Iris pigment epithelial cell (primary cell): ENCODE data around the gene LGALS8.

Experiments used
- DNase-seq: peaks from one replicate; pipeline ENCODE4 v3.0.0-alpha.2; 2011; ENCODE audit warnings: low read depth

LGALS8 gene

DNA sequence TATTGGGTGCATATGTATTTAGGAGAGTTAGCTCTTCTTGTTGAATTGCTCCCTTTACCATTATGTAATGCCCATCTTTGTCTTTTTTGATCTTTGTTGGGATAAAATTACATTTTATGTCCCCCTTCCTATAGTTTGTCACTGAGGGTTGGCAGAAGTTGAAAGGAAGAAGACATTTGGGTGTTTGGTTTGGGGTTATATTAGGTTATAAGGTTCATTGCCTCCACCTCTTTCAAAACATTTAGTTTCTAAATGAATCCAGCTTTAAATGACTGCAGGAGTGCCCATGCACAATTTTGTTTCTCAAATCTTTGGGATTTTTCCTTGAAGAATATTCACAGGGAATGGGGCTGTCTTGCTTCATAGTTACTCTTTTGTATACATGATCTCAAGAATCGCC, 14.6 kb upstream of the LGALS8 start:
- DNase-seq: no peak

DNA sequence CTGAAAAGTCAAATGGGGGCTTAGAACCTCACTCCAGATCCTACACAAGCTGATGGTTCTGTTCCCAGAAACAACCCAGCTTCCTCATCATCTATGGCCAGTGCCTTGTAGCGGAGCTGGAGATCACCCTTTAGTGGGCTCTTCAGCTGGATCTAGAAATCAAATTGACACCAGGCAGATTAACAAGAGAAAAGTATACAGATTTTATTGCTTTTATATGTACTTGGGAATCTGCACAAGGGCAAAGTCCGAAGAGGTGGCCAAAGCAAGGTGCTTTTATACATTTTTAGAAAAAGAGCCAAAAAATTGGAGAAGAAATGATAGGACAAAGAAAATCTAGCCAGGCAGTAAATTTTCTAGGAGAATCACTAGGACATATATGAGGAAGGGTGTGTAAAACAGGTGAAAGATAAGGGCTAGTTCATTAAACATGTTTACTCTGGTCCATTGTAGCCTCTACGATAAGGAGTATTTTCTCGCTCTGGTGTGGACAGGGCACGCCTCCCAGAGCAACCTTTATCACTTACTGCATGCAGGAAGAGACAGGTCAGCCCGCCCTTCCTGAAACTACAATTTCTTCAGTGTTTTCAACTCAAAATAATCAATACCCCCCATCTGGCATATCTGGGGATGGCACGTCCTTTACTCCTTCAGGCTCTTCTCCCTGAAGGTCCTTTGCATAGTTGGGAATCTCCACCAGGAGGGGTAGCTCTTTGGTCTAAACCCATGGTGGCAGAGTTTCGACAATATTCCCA, 14.0 kb upstream of the LGALS8 start:
- no peak for DNase-seq

DNA sequence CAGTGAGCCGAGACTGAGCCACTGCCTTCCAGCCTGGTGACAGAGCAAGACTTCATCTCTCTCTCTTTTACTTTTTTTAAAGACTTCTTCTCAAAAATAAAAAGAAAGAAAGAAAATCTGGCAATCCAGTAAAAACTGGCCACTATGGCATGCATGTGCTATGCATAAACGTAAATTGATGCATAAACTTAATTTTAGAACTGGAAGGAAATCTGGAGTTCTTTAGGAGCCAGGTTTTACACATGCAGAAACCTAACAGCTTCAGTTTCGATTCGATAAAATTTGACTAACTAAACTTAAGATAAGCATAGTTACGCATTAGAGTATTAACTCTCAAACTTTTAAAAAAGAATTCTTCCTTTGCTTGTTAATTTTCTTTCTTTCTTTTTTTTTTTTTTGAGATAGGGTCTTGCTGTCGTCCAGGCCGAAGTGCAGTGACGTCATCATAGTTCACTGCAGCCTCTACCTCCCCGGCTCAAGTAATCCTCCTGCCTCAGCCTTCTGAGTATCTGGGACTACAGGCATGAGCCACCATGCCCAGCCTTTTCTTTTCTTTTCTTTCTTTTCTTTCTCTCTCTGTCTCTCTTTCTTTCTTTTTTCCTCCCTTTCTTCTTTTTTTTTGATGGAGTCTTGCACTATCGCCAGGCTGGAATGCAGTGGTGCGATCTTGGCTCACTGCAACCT, 11.9 kb upstream of the LGALS8 start:
- no peak for DNase-seq

DNA sequence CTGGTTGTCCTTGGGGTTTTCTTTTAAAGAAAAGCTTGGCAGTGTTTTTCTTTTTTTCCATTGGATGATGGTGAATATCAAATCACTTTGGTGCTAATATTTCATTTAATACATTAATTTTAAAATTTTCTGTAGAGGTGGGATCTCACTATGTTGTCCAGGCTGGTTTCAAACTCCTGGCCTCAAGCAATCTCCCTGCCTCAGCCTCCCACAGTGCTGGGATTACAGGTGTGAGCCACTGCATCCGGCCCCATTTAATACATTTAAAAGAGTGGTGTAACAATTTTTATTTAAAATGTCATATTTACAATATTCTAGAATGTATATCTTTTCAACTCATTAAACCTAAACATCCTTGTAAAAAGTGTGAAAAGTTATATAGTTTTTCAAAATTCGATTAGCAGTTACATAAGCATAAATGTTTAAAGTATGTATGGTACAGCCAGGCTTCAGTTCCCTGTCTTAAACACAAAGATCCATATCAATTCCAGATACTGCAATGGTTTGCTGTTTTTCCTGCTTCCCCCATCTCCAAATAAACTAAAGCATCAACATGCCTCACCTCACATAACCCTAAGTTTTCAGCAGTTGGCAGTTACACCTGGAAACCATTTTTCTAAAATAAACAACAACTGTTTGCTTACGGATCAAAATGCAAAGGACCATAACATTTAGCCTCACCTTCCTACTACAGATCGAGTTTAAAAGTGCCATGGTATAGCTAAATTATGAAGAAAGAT, 8.9 kb upstream of the LGALS8 start:
- no peak for DNase-seq

DNA sequence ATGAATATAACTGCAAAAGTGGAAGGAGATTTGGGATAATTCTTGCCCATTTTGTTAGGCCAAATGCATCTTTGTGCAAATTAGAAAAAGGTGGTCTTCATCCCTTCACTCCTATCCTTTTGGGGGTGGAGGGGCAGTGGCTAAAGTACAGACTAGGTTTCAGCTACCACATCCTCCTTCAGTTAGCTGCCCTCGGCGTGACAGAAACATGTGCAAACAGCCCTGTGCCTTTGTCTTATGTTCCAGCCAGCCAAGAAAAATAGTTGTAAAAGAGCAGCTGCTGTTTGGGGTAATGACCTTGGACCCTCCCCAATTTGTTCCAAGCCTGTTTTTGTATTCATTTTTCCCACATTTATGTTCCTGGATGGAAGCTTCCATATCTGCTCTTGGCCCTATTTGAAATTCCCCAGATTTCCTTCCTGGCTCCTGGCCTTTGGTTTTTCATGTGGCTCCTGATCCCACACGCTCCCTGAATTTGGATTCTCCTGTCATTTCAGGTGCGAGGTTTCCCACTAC, 8.3 kb upstream of the LGALS8 start:
- no peak for DNase-seq

DNA sequence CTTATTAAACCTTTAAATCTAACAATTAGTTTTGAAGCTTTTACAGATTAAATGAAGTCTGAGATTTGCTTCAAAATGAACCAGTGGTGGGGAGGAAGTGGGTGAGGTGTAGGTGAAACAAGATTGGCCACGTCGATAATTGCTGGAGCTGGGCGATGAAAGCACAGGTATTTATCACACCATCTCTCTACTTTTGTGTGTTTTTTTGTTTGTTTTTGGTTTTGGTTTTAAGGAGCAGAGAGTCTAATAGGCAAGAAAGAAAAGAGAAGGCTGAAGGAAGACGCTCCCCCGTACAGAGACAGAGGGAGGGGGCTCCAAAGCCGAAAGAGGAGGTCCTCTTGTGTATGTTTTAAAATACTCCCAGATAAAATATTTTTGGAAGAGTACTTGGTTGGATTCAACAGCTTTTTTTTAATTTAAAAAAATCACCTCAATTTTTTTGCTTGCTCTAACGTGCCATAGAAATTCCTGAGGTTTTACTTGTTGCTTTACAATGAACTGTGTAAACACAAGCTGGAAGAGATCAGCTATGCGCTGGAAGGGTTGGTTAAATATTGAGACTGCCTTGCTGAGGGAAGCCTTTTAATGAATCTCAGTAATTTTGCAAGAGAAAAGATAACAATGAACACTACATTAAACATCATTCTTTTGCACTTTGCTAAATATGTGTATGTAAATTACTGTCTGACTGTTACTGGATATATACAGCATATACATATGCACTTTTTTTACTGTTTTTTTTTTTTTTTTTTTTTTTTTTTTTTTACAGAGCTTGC, 6.7 kb upstream of the LGALS8 start:
- DNase-seq: peak; percentile 89

DNA sequence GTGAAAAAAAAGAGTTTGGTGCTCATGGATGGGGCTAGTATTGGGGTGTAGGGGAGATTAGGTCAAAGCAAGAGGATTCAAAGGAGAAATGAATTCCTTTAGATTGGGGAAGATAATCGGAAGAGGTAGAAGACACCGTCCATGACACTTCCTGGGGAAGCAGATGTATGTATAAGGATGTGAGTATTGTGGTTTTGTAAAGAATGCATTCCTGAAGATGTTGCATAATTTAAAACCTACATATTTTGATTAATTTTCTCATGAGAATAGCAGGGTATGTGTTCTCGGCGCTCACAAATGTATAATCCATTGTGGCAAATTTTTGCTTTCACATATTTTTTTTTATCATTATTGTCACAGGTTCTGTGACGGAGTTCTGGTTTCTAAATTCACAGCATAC, 5.5 kb upstream of the LGALS8 start:
- DNase-seq: peak; percentile 60

DNA sequence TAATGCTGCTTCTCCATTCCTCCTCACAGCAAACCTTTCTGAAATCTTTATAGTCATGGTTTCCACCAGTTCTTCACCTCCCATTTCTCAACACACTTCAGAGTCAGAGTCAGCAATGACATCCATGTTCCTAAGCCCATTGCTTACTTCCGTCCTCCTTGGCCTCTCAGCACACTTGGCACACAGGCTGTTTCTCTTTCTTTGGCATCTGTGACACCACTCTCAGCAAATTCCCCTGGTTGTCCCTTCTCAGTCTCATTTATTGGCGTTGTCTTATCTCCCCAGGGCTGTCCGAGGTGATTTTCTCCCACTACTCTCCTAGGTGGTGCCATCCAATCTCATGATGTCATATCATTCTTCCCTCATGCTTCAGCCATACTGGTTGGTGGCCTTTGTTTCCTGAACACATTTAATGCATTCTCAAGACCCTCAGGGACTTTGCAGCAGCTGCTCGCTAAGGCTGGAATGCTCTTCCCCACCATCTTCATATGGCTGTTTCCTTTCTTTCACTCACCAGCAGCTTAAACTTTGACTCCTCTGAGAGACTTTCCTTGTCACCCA, 3.3 kb upstream of the LGALS8 start:
- no peak for DNase-seq

DNA sequence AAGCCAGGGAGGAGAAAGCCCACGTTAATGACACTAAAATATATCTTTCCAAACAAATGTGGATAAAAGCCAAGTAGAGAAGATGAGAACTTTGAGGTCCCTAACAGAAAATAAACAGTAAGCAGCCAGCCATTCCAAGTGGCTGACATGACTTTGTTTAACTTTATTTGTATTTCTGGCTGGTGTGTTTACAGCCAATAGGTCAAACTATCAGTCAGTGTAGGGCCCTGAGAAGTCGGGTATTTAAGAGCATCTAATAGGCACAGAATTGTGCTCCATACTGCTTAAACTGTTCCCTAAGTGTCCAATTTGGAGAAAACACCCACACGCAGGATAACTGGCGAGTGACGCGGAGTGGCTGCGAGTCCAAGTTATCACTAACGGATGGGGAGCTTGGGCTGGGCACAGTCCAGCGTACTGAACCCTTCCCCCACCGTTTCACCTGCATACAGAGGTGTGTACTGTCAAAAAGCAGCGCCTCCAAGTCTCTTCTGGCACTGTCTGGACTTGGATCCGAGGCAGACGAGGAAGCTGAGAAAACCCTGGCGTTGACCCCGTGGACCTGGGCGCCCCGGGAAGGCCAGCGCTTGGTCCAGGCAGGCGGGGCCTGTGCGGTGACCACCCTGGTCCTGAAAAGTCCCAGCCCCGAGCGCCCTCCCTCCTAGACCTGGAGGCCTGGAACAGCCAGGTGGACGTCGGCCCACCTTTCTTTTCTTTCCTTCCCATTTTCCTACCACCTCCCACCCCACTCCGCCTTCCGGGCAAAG, 662 bp upstream of the LGALS8 start:
- DNase-seq: no peak

DNA sequence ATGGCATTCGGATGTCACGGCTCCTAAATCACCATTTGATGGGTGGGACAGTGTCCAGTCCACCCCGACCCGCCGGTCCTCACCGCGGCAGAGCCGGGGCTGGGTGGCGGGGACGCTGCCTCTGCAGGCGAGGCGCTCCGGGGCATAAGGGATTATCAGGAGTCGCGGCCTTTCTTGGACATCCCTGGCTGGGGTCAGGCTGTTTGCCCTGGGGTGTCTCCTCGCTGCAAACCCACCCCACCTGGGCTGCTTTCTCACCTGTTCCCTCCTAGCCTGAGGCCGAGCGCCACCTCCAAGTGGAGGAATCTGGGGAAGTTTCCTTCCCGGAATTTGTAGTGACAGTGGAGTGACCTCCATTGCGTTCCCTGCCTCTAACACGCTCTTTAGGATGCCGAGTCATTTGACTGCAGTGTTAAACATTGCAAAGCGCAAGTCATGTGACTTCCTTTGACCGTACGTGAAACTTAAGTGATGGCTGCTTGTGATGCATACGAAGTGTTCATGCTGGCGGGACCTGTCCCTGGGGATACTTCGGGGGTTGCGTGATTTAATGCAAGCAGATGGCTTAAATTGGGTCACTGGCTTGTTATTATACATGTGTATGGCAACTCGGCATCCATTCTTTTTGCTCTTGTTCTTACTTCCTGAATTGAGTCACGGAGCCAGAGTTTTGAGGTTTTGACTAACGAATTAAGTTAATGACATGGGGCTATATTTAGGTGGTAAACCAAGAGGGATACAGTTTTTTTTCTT, 536 bp downstream of the LGALS8 start:
- peak; percentile 86 for DNase-seq

DNA sequence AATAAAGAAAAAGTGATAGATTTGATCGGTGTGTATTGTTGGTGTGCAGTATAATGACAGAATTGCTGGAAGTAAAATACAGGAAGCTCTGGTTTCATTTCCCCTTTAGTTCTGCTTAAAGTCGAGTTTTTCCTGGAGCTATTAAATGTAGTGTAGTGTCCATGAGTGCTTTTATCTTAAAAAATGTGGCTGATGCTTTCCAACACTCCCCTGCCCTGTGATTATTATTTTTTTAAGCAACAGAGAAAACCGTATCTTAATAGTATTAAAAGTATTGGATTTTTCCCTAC, 1.1 kb downstream of the LGALS8 start:
- no peak for DNase-seq

DNA sequence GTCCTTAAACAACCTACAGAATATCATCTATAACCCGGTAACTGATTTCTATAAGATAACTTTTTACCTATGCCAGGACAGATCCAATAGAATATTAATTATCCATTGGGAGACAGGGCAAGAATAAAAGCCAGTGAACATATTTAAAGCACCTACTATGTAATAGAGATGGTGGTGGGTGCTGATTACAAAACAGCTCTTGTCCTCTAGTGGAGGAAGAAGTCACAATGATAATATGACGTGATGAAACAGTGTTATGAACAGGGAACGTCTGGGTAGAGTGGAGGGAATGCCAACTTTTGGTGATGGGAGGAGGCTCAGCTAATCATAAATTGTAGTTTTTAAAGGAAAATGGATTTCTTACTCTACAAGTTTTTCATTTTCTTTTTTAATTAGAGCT, 2.3 kb downstream of the LGALS8 start:
- DNase-seq: no peak

DNA sequence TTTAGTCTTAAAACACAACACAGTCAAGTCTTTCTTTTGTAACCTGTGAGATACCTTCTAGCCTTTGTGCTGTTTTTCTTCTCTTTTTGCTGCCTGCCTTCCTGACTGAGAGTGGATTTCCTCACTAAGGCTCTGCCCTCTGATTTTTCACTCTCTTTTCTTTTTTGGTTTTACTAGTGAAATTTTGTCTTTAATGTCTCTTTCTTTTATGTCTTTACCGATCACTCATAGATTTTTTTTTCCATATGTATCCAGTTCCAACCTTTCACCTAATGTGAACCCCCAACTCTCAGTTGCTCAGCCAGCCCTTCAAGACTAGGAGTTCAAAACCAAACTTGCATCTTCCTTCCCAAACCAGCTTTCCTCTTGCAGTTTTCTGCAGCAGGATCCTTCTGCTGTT, 6.5 kb downstream of the LGALS8 start:
- no peak for DNase-seq

DNA sequence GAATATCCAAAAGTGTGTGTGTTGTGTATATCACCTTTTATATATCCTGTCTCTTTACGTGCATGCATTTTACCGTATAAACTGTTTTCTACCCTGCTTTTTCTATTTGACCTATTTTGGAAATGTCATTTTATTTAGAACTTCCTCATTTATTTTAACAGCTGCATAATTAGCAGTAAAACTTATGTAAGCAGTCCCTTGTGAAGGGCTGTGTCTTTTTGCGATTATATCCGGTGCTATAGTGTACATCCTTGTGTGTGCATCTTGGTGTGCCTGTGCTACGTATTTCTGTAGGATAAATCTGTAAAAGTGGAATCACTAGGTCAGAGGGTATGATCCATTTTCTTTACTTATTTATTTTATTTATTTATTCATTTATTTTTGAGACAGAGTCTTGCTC, 7.2 kb downstream of the LGALS8 start:
- DNase-seq: no peak

DNA sequence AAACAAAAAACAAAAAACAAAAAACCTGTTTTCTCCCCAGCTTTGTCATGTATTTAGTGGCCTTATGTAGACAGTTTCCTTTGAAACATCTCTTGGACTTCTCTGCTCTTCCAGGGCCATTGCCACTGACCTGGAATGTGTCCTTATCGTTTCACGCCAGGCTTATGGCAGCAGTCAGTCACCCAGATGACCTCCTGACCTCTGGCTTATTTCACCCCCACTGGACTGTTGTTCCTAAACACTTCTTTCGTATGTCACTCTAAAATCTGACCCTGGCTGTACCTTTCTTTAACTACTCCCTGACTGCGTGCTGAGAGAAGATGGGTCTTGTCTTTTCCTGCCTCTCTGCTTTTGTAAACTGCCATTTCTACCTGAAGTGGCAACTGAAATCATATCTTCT, 9.1 kb downstream of the LGALS8 start:
- no peak for DNase-seq

DNA sequence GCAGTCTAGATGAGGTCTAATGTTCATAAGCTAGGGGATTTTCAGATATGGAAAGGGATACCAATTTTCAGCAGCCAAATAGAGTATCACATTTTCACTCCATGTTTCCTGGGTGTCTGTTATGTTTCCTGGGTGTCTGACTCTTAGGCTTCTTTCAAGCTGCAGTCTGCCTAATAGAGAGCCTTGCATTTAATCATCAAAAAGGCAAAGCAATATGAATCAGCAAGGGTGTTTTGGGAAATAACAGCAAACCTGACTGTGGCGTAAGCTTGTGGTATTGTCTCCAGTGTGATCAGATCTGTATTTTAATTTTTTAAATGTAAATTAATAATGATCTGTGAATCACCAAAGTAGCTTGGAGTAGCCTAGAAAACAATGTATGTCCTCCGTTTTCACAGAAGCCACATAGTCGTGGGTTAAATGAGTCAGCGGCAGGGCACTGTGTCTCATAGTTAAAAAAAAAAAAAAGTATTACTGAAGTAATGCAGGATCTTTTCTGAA, 10.4 kb downstream of the LGALS8 start:
- peak; percentile 78 for DNase-seq

DNA sequence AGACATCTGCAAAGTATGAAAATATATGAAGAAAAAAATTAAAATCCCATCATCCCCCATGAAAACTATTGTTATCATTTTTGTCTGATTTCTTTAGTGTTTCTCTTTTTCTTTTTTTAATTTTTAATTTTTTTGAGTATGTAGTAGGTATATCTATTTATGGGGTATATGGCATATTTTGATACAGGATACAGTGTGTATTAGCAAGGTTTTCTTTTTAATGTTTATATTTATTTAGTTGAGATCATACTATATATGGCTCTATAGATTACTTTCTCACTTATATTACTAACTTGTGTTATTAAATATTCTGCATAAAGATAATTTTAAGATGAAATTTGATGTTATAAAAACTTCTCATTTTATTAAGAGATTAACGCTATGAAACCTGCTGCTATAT, 11.4 kb downstream of the LGALS8 start:
- no peak for DNase-seq

DNA sequence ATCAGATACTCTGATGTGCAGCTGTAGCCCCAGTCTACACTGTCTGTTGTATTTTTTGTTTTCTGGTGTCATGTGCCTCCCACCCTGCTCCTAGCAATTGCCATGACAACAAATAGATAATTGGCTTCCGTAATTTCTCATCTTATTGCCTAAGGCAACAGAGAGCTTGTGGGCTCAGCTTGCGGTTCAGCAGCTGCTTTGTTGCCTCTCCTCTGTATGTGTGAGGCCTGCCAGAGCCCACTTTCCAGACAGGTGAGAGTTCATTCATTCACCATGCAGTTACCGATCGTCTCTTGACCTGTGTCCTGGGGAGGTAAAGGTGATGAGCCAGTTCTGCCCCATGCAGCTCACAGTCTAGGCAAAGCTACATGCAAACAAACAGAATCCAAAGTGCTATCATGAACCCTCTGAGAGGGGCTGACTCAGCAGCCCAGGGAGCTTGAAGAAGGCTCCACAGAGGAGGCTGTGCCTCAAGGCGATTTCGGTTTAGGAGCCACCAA, 11.9 kb downstream of the LGALS8 start:
- DNase-seq: no peak

DNA sequence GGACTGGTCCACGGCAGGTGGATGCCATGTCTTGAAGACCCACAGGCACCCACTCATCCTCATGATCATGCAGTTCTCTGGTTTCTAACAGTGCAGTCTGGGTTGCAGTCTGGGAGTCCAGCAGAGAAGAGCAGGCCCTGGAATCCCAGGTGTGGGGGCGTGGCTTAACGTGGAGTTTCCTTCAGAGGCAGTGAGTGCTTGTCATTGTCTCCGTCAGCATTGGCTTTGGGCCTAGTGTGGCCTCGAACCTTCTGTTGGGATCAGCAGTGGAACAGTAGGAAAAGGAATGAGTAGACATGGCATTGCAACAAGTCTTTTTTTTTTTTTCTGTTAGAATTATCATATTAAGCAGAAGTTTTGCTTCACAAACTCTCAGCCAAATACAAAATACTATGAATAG, 12.8 kb downstream of the LGALS8 start:
- no peak for DNase-seq

DNA sequence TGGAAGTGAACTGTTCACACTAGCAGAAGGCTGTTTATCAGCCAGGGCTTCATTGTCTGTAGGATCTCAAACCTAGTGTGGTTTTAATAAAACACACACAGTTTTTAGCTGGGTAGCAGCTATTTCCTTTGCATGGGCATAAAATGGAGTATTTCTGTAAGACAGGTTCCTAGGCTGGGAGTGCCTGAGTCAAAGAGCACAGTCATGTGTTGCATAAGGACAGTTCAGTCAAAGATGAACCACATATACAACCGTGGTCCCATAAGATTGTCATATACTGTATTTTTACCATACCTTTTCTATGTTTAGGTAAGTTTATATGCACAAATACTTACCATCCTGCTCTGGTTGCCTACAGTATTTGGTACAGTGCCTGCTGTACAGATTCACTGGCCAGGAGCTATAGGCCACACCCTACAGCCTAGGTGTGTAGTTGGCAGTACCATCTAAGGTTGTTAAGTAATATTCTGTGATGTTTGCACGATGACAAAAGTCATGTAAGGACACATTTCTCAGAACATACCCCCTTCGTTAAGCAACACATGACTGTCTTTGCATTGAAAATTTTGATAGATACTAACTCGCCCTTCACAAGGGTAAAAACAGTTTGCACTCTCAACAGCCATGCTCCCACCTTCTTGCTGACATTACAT, 17.2 kb downstream of the LGALS8 start:
- no peak for DNase-seq
